Endothelial cell of umbilical vein (primary cell): Measurements from ENCODE around the gene TEAD2. TPM values are rescaled to one million over a fixed set of nuclear protein-coding genes. Genes with fewer than 3 reads are reported as not detected.

Experiments
- BruUV-seq: library from RNA; stranded (reverse); fragments of 400-500 nt; replicated peaks from 2 replicates; lab custom pipeline; 2021; lab: Mats Ljungman, UMichigan
- CTCF ChIA-PET: fragments of 300-600, 350-600 bp; sonication (Branson Sonifier 250); formaldehyde crosslinking; loops from one replicate; lab custom pipeline; 2021; ENCODE audit warnings: antibody characterized with exemption, inconsistent platforms; lab: Charles Lee
- POLR2A ChIA-PET: fragments of 300-600, 350-600 bp; sonication (Branson Sonifier 250); formaldehyde crosslinking; loops from one replicate; lab custom pipeline; 2021; ENCODE audit warnings: antibody characterized with exemption, inconsistent platforms; lab: Charles Lee
- DNase-seq: peaks from one replicate; pipeline ENCODE4 v3.0.0-alpha.2; 2011; ENCODE audit warnings: low read depth, low spot score
- FAIRE-seq: peaks from 2 replicates; lab custom pipeline; 2011; peaks lifted over from hg19 to GRCh38; lab: Jason Lieb, UNC
- H2AFZ ChIP-seq: 2 replicates; pipeline ENCODE4 v1.6.0; 2012; ENCODE audit warnings: low read depth, low read length, control low read depth, inconsistent platforms
- H3K27ac ChIP-seq: 2 replicates; pipeline ENCODE4 v1.5.1; 2011; ENCODE audit warnings: low read depth, mild to moderate bottlenecking, control low read depth, low read length, moderate library complexity; ENCODE audit not compliant: insufficient read depth
- H3K27me3 ChIP-seq, 2 experiments: 2 replicates each; pipeline versions ENCODE4 v1.6.0 to v1.6.1; 2011; ENCODE audit warnings: low read length in 2 of 2, mixed read lengths in 1 of 2; ENCODE audit not compliant: control insufficient read depth in 2 of 2, insufficient read depth in 2 of 2
- H3K36me3 ChIP-seq, 2 experiments: 2 replicates in 1 of 2; 3 replicates in 1 of 2; pipeline ENCODE4 v1.5.1; 2011; ENCODE audit warnings: low read length in 2 of 2, mild to moderate bottlenecking in 1 of 2, moderate library complexity in 1 of 2; ENCODE audit not compliant: control insufficient read depth in 2 of 2, insufficient read depth in 2 of 2; ENCODE audit errors: extremely low read depth in 1 of 2
- H3K4me1 ChIP-seq: 3 replicates; pipeline ENCODE4 v1.5.1; 2011; ENCODE audit warnings: mild to moderate bottlenecking, low read length; ENCODE audit not compliant: control insufficient read depth, insufficient read depth; ENCODE audit errors: extremely low read depth
- H3K4me2 ChIP-seq: 2 replicates; pipeline ENCODE4 v1.6.1; 2011; ENCODE audit warnings: low read length, control low read depth, mixed read lengths; ENCODE audit not compliant: insufficient read depth
- H3K4me3 ChIP-seq, 3 experiments: fragments of 200-600 bp in 1 of 3; sonication (generic), shearing (Covaris generic) in 1 of 3; replicated peaks in 1 of 3; 2 replicates each; pipeline ENCODE4 v1.5.1; 2011 to 2016; ENCODE audit warnings: control low read depth in 3 of 3, low read length in 3 of 3, mild to moderate bottlenecking in 2 of 3, inconsistent platforms in 1 of 3, low read depth in 1 of 3, moderate library complexity in 1 of 3; ENCODE audit not compliant: insufficient read depth in 1 of 3
- H3K79me2 ChIP-seq: 2 replicates; pipeline ENCODE4 v1.6.0; 2012; ENCODE audit warnings: low read length, inconsistent platforms; ENCODE audit not compliant: control insufficient read depth, insufficient read depth
- H3K9ac ChIP-seq: replicated peaks from 2 replicates; pipeline ENCODE3; 2011; ENCODE audit warnings: low read length, control low read depth; ENCODE audit not compliant: insufficient read depth; ENCODE audit errors: extremely low read depth
- H3K9me1 ChIP-seq: replicated peaks from 3 replicates; pipeline ENCODE4 v1.6.0; 2011; ENCODE audit warnings: mild to moderate bottlenecking, low read length; ENCODE audit not compliant: control insufficient read depth, insufficient read depth; ENCODE audit errors: extremely low read depth
- H3K9me3 ChIP-seq: replicated peaks from 2 replicates; pipeline ENCODE4 v1.5.1; 2012; ENCODE audit warnings: low read length, inconsistent platforms; ENCODE audit not compliant: control insufficient read depth, insufficient read depth
- H4K20me1 ChIP-seq: replicated peaks from 2 replicates; pipeline ENCODE3; 2011; ENCODE audit warnings: mild to moderate bottlenecking, low read length; ENCODE audit not compliant: control insufficient read depth, insufficient read depth; ENCODE audit errors: extremely low read depth
- EZH2 ChIP-seq: IDR thresholded peaks from 2 replicates; pipeline ENCODE4 v1.6.1; 2012; ENCODE audit warnings: borderline replicate concordance, low read depth, mild to moderate bottlenecking, moderate library complexity, low read length, inconsistent platforms; ENCODE audit not compliant: severe bottlenecking
- FOS ChIP-seq: IDR thresholded peaks from 2 replicates; pipeline ENCODE4 v1.6.1; 2011; ENCODE audit warnings: mild to moderate bottlenecking, low read length, moderate library complexity, borderline replicate concordance; ENCODE audit not compliant: insufficient read depth
- GATA2 ChIP-seq: IDR thresholded peaks from 2 replicates; pipeline ENCODE4 v1.7.0; 2011; ENCODE audit warnings: low read depth, mild to moderate bottlenecking, moderate library complexity, mixed read lengths, low read length; ENCODE audit not compliant: insufficient read length, insufficient read depth
- JUN ChIP-seq: IDR thresholded peaks from 2 replicates; pipeline ENCODE4 v1.6.1; 2011; ENCODE audit warnings: borderline replicate concordance, low read depth; ENCODE audit not compliant: insufficient read length, insufficient read depth
- dilution Hi-C: fragments of 300-500 bp; cut with MboI; formaldehyde crosslinking; loops from one replicate; pipeline ENCODE4 v1.15.0; 2019; ENCODE audit warnings: low sequenced_read_pairs; ENCODE audit not compliant: extremely low pct_ligation_motif_present
- intact Hi-C: fragments of 100-400 bp; cut with micrococcal nuclease; formaldehyde crosslinking; loops from one replicate; pipeline ENCODE4 v1.10.0; 2022
- polyA plus RNA-seq, 4 experiments: library from polyadenylated mRNA; depleted of rRNA in 3 of 4; stranded (reverse) in 3 of 4; unstranded in 1 of 4; fragments of >200 nt; gene quantifications; 2 replicates each; pipeline versions ENCODE4 v1.2.1 to v1.2.3, GENCODE V29; 2011 to 2012; ENCODE audit warnings: missing spikeins in 1 of 4
- total RNA-seq: library from RNA; stranded (reverse); gene quantifications from 2 replicates; pipeline ENCODE4 v1.2.3, GENCODE V29; 2021
- TF ChIP-seq, protein P1 (sequence below), 2 donors: IDR thresholded peaks; 1 replicate in 1 of 2; 2 replicates in 1 of 2; pipeline ENCODE4 v1.5.1; 2011; ENCODE audit warnings: low read length in 2 of 2, mild to moderate bottlenecking in 2 of 2, moderate library complexity in 2 of 2, control low read depth in 1 of 2, inconsistent platforms in 1 of 2, low read depth in 1 of 2; ENCODE audit not compliant: insufficient read depth in 1 of 2; ENCODE audit errors: extremely low read depth in 1 of 2

TEAD2 gene
- total and polyA plus RNA-seq, 2 donors (not counting 3 experiments of a cell fraction or from before 2014, with no cell fraction given) = 60.9 to 89.4 TPM

DNA sequence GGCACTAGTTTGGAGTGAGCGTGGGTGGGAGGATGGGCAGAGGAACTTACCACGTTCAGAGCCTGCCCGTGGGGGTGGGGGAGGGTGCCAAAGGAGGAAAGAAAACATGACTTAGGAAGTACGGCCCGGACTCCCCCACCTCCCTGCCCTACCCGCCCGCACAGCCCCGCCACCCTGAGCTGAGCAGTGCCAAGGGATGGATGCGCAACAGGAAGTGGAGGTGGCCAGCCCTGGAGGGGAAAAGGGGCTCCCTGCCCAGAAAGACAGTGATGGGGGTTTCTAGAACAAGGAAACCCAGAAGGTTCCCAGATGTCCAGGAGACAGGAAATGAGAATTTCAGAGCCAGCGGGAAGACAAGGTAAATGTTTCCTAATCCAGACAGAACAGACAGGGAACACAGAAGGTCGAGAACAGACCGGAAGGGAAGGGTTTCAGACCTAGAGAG lies 6.3 kb downstream of the TEAD2 start:
- no peak overlapping the region for H3K4me3 ChIP-seq
- H3K36me3 ChIP-seq = peaks cover 15 to 23% of the 10 kb centered on the region in 2 experiments
- no peaks in the 10 kb centered on the region for H4K20me1 ChIP-seq
- no peak overlapping the region for H2AFZ ChIP-seq
- H3K9ac ChIP-seq = peak overlapping the region; percentile 38
- TF ChIP-seq GATA2 (no peak), EZH2 (no peak), FOS (no peak), JUN (no peak)
- TF ChIP-seq, protein P1, sequence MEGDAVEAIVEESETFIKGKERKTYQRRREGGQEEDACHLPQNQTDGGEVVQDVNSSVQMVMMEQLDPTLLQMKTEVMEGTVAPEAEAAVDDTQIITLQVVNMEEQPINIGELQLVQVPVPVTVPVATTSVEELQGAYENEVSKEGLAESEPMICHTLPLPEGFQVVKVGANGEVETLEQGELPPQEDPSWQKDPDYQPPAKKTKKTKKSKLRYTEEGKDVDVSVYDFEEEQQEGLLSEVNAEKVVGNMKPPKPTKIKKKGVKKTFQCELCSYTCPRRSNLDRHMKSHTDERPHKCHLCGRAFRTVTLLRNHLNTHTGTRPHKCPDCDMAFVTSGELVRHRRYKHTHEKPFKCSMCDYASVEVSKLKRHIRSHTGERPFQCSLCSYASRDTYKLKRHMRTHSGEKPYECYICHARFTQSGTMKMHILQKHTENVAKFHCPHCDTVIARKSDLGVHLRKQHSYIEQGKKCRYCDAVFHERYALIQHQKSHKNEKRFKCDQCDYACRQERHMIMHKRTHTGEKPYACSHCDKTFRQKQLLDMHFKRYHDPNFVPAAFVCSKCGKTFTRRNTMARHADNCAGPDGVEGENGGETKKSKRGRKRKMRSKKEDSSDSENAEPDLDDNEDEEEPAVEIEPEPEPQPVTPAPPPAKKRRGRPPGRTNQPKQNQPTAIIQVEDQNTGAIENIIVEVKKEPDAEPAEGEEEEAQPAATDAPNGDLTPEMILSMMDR (IDR thresholded peaks at IDR 0.05; ENCODE audit: extremely low read depth in 1 of 2, insufficient read depth in 1 of 2, low read depth in 1 of 2, low read length in 2 of 2) = no peak
- no peaks in the 10 kb centered on the region for H3K27me3 ChIP-seq
- peak overlapping the region; percentile 30 for H3K27ac ChIP-seq
- FAIRE-seq (no peak), DNase-seq (no peak)
- H3K9me1 ChIP-seq = no peaks in the 10 kb centered on the region
- dilution Hi-C loops (no loop called here), intact Hi-C loops (no loop called here)
- H3K9me3 ChIP-seq = no peaks in the 10 kb centered on the region
- no TSS peak for BruUV-seq
- CTCF ChIA-PET = no interaction called here
- peaks cover 25% of the 10 kb centered on the region for H3K4me1 ChIP-seq
- H3K4me2 ChIP-seq = peak overlapping the region; percentile 66
- peaks cover 27% of the 10 kb centered on the region for H3K79me2 ChIP-seq
- POLR2A ChIA-PET = no interaction called here
